Naive B cell (primary cell): ENCODE measurements around the gene SLC41A3. TPM values are rescaled to one million over a fixed set of nuclear protein-coding genes. Genes with fewer than 3 reads are reported as not detected.
A peak's percentile ranks its signal among the peaks of the same experiment; 100 is the strongest.

ENCODE experiments used
- ATAC-seq, 2 donors: fragments of 150-1000 bp; cut with Tn5 transposase; 2 replicates each; pipeline ENCODE4 v1.10.0; 2021; ENCODE audit warnings: low read depth in 2 of 2, mild to moderate bottlenecking in 2 of 2, moderate library complexity in 2 of 2
- DNase-seq: peaks from one replicate; pipeline ENCODE4 v3.0.0; 2022
- H3K27ac Mint-ChIP-seq, 6 donors: one replicate each; pipeline ENCODE4 v1.8.0; 2020 to 2022; ENCODE audit warnings: mild to moderate bottlenecking in 6 of 6, mixed read lengths in 6 of 6, moderate library complexity in 5 of 6, inconsistent platforms in 2 of 6
- H3K27me3 Mint-ChIP-seq, 3 donors: one replicate each; pipeline ENCODE4 v1.8.0; 2021 to 2022; ENCODE audit warnings: mixed read lengths in 3 of 3, mild to moderate bottlenecking in 1 of 3
- H3K36me3 Mint-ChIP-seq, 2 donors: one replicate each; pipeline ENCODE4 v1.8.0; 2020 to 2022; ENCODE audit warnings: mixed read lengths in 2 of 2, inconsistent platforms in 1 of 2, mild to moderate bottlenecking in 1 of 2
- H3K4me1 Mint-ChIP-seq, 3 donors: one replicate each; pipeline ENCODE4 v1.8.0; 2020 to 2022; ENCODE audit warnings: mixed read lengths in 3 of 3, inconsistent platforms in 1 of 3, mild to moderate bottlenecking in 1 of 3, moderate library complexity in 1 of 3
- H3K4me3 Mint-ChIP-seq, 8 donors: one replicate each; pipeline ENCODE4 v1.8.0; 2020 to 2022; ENCODE audit warnings: mild to moderate bottlenecking in 8 of 8, mixed read lengths in 8 of 8, moderate library complexity in 8 of 8, inconsistent platforms in 2 of 8
- H3K9me3 Mint-ChIP-seq, 7 donors: one replicate each; pipeline ENCODE4 v1.8.0; 2020 to 2022; ENCODE audit warnings: mixed read lengths in 7 of 7, mild to moderate bottlenecking in 5 of 7, inconsistent platforms in 2 of 7, moderate library complexity in 1 of 7
- polyA plus RNA-seq, 6 donors: library from polyadenylated mRNA; unstranded; fragments of 300-500 nt; fragmentation: Illumina TruSeq; gene quantifications; one replicate each; pipeline ENCODE4 v1.2.3, GENCODE V29; 2021; ENCODE audit warnings: low read depth in 6 of 6

The SLC41A3 gene
- polyA plus RNA-seq, 6 donors from 2014 or later = 21.4 to 28.7 (median 24.9) TPM

DNA sequence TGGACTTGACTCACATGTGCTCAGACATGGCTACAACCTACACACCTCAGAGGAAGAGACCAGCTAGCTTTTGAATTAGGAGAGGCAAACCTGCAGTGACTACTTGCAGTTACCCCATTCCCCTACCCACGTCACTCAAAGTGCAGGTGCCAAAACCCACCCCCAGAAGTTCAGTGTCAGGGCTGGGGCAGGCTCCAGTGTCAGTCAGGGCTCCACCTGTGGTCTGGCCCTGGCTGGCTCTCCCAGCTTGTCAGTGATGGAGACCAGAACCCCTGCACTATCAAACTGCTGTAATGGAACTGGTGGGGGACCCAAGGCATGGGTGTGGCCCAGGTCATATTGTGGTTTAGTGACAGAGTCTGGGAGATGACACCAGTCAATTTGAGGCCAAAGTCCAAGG lies 32.6 kb upstream of the SLC41A3 start:
- H3K36me3 Mint-ChIP-seq = no peaks in the 10 kb centered on the region
- DNase-seq = no peak
- ATAC-seq = no peak
- no peak overlapping the region for H3K27ac Mint-ChIP-seq
- peaks cover 4 to 21% (median 18%) of the 10 kb centered on the region in 3 donors for H3K27me3 Mint-ChIP-seq
- H3K4me3 Mint-ChIP-seq = no peak overlapping the region
- H3K9me3 Mint-ChIP-seq = no peaks in the 10 kb centered on the region
- peaks cover 0 to 3% (median 0%) of the 10 kb centered on the region in 3 donors for H3K4me1 Mint-ChIP-seq

DNA sequence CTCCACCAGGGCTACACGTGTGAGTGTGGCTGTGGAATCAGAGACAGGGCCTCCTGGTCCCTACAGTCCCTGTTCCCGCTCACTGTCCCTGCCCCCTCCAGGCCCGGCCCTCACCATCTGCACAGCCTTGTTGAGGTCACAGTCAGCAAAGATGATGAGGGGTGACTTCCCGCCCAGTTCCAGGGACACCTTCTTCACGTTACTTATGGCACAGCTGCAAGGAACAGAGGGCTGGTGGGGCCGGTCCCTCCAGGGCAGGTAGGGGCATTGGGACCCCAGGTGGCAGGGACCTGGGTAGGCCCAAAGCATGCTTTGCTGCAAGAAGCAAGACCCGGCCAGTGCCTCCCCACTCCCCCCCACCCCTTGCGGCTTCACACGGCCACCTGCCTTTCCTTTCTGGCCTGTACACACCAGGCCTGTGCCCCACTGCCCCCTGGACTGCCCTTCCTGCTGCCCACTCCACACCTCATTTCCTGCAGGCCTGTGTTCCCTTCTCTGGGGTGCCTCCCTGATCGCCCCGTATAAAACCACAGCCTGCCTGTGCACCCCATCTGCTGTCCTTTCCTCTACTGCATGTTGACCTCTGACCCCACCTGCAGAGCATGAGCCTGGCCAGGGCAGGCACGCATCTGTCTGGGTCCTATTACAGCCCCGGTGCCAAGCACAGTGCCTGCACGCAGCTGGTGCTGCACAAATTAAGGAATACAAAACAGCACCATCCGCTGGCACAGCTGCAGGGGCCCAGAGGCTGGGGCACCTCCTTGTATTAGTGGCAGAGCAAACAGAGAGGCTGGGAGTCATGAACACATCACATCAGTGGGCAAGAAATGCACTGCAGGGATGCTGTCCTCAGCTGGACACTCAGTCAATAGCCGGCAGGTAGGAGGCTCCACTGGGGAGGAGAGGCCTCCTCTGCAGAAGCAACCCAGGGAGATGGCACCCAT lies 30.8 kb upstream of the SLC41A3 start:
- H3K27me3 Mint-ChIP-seq = peaks cover 4 to 20% (median 15%) of the 10 kb centered on the region in 3 donors
- peaks cover 0 to 3% (median 0%) of the 10 kb centered on the region in 3 donors for H3K4me1 Mint-ChIP-seq
- no peaks in the 10 kb centered on the region for H3K9me3 Mint-ChIP-seq
- no peak overlapping the region for H3K4me3 Mint-ChIP-seq
- no peaks in the 10 kb centered on the region for H3K36me3 Mint-ChIP-seq
- no peak overlapping the region for H3K27ac Mint-ChIP-seq
- no peak for ATAC-seq
- no peak for DNase-seq

DNA sequence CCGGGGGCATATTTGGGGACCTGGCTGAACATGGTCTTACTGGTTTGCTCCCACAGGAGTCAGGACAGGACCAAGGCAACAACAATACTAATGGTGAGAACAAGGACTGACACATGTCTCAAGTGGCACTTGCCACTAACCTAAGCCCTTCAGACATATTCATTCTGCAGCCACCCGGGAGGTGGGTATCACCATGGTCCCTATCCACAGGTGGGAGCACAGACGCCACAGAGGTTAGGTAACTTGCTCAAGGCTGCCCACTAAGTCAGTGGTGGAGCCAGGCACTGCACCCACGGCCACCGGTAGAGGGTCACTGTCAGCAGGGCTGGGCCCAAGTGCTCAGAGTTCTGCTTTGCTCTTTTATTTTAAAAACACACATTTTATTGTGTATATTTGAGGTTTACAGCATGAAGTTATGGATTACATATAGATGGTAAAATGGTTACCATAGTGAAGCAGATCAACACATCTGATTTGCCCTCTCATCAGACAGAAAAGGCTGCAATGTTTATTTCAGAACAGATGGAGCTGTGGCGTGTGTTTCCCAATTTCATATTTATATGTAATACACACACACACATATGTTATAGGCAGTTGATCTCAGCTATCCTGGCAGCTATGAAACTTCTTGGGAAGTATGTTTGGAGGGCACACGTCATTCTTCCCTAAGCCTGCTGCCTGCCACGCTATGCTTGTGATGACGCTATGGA lies 30.0 kb upstream of the SLC41A3 start:
- Mint-ChIP-seq H3K4me3 (no peak overlapping the region), H3K27ac (no peak overlapping the region), H3K36me3 (no peaks in the 10 kb centered on the region), H3K27me3 (peaks cover 2 to 11% (median 7%) of the 10 kb centered on the region in 3 donors), H3K9me3 (no peaks in the 10 kb centered on the region), H3K4me1 (peaks cover 0 to 3% (median 0%) of the 10 kb centered on the region in 3 donors)
- ATAC-seq (peak; percentile 25 to 37), DNase-seq (no peak)

DNA sequence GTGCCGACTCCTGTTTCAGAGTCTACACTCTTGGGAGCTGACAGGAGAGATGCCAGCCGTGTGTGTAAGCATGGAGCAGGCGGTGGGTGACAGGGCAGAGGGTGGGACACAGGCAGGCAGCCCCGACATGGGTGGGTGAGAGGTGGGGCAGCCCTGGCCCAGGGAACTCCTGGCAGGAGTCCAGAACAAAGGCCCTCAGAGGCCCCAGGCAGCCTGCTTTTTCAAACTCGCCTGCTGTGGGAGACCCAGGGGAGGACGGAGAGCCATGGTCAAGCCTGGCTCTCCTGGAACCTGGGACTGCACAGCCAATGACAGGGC lies 29.3 kb upstream of the SLC41A3 start:
- Mint-ChIP-seq H3K36me3 (no peaks in the 10 kb centered on the region), H3K9me3 (no peaks in the 10 kb centered on the region), H3K27ac (no peak overlapping the region), H3K4me1 (peaks cover 0 to 3% (median 0%) of the 10 kb centered on the region in 3 donors), H3K27me3 (peaks cover 0 to 4% (median 0%) of the 10 kb centered on the region in 3 donors), H3K4me3 (no peak overlapping the region)
- ATAC-seq = no peak
- no peak for DNase-seq

DNA sequence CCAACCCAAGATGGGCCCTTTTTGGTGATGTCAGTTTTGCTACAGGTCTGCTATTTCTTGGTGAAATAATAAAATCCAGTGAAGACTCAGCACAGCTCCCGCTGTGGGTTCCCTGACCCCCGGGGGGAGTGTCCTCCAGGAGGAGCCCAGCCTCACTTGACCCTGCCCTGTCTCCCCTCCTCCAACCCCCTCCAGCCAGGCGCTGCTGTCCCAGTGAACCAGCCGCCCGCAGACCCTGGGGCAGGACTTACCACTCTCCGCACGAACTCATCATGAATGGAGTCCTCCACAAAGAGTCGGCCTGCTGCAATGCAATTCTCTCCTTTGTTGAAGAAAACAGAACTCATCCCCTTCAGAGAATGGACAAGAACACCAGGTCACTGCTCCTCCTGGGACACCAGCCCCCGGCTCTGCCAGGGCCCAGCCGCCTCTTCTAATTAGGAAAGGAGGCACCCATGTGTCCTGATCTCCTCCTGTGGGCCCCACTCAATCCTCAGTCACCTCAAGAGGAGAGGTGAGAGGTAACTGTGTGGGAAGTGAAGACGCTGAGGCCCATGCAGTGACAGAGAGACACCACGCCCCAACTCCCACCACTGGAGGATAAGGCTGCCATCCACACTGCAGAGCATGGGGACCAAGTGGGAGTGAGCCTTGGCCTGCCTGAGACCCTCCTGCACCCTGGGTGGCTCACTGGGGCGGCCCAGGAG lies 28.8 kb upstream of the SLC41A3 start:
- Mint-ChIP-seq H3K4me1 (peaks cover 0 to 3% (median 0%) of the 10 kb centered on the region in 3 donors), H3K27ac (no peak overlapping the region), H3K27me3 (peaks cover 0 to 4% (median 0%) of the 10 kb centered on the region in 3 donors), H3K36me3 (no peaks in the 10 kb centered on the region), H3K4me3 (no peak overlapping the region), H3K9me3 (no peaks in the 10 kb centered on the region)
- ATAC-seq (no peak), DNase-seq (no peak)

DNA sequence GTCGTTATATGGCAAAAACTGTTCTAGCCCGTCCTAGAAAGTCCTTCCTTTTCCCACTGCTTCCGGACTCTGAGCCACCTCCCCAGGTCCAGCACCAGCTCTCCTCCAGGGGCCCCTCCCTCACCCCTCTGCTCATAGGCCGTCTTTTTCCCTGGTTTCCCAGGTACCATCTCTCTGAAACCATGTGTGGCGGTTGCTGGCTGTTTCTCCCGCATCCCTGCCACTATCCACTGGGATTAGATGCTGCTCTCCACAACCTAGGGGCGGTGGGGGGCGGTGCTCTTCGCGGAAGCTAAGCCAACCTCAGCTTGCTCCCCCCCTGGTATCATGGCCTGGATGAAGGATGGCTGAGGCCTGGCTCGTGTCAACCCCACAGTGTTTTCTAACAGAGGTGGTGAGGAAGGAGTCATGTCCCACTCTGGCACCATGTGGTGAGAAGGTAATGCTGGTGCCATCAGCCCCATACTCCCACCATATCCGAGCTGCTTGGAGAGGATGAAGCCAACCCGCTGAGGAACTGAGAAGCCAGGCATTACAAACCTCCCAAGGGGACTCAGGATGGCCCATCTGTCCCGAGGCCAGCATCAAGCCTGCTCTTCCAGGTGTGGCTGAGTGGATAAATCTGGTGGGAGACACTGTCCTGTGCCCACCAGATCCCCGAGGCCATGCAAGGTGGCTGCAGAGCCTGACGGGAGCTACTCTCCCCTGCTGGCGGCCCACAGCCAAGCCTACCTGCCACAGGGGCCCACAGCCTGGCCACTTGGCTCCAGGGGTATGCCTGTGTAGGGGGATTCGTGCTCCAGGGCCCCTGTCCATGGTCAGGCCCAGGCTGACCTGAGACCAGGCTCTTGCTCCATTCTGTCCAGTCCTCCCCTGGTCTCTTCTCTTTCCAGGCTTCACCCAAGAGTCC lies 27.9 kb upstream of the SLC41A3 start:
- DNase-seq (no peak), ATAC-seq (no peak)
- Mint-ChIP-seq H3K4me3 (no peak overlapping the region), H3K9me3 (no peaks in the 10 kb centered on the region), H3K4me1 (peaks cover 0 to 3% (median 0%) of the 10 kb centered on the region in 3 donors), H3K27me3 (peaks cover 0 to 4% (median 0%) of the 10 kb centered on the region in 3 donors), H3K36me3 (no peaks in the 10 kb centered on the region), H3K27ac (no peak overlapping the region)

DNA sequence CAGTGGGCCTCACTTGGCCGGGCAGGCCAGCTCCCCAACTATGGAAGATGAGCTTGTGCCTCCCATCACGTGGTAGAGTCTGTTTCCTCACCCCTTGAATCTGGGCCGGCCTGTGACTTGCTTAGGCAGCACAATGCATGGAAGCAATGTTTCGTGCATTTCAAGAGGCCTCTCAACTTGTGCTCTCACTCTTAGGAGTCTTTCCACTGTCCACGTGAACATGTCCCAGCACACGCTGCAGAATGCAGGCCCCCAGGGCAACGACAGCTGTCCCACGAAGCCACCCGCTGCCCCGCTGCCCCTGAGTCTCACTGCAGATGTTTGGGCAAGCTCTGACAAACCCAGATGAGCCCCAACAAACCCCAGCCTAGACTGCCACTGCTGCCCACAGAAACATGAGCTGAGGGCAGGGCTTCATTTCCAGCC lies 27.2 kb upstream of the SLC41A3 start:
- Mint-ChIP-seq H3K4me3 (no peak overlapping the region), H3K4me1 (peaks cover 0 to 3% (median 0%) of the 10 kb centered on the region in 3 donors), H3K27me3 (peaks cover 0 to 4% (median 0%) of the 10 kb centered on the region in 3 donors), H3K9me3 (no peaks in the 10 kb centered on the region), H3K36me3 (no peaks in the 10 kb centered on the region), H3K27ac (no peak overlapping the region)
- ATAC-seq (no peak), DNase-seq (no peak)

DNA sequence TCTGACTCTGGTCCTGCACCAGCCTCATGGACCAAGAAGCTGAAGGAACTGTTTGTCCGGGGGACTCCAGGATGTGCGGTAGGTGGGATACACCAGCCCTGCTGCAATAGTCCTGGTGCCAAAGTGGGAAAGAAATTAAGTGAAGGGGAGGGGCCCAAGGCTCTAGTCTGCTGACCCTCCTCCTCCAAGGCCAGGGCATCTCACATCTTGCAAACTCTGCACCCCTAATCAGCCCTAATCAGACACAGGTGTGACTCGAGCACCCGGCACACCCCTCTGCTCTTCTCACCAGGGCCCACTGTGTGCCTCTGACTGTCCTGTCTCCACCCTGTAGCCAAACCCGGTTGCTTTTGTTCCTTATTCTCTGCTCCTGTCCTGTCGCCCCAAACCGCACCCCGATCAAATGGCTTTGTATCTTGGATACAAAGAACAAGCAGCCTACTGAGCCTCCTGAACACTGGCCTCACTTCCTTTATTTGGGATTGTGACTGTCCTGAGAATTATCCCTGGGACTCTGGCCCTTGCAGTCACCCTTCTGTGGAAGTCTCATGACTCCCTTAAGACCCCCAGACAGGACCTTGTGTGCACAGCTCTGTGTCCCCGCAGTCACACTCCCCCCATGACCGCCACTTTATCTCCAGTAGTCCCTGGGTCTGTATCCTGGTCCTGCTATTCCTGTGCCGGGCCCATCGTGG lies 26.7 kb upstream of the SLC41A3 start:
- no peak for ATAC-seq
- no peak for DNase-seq
- H3K36me3 Mint-ChIP-seq = no peaks in the 10 kb centered on the region

DNA sequence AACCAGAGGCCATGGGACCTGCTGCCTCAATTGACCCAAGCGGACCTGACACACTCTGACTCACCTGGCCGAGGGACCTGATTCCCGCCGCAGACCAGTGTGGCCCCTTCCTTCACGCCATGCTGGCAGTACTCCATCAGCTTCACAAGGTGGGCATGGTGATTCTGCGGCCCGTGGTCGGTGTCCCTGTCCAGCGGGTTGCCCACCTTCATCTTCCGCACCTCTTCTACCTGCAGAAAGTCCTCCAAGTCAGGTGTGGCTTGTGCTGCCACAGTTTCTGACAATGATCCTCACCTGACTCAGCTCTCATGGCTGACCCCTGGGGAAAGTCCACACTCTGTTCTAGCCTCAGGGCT lies 25.9 kb upstream of the SLC41A3 start:
- Mint-ChIP-seq H3K4me3 (no peak overlapping the region), H3K9me3 (no peaks in the 10 kb centered on the region), H3K27ac (no peak overlapping the region), H3K27me3 (peaks cover 0 to 4% (median 0%) of the 10 kb centered on the region in 3 donors), H3K4me1 (peaks cover 0 to 3% (median 0%) of the 10 kb centered on the region in 3 donors), H3K36me3 (no peaks in the 10 kb centered on the region)
- ATAC-seq = no peak
- no peak for DNase-seq

More for the DNA sequence above, 26.7 kb upstream of the SLC41A3 start:
- Mint-ChIP-seq H3K9me3 (no peaks in the 10 kb centered on the region), H3K27me3 (peaks cover 0 to 4% (median 0%) of the 10 kb centered on the region in 3 donors), H3K4me3 (no peak overlapping the region), H3K27ac (peak overlapping the region in 1 of 6 donors; percentile 18), H3K4me1 (peaks cover 0 to 3% (median 0%) of the 10 kb centered on the region in 3 donors)

DNA sequence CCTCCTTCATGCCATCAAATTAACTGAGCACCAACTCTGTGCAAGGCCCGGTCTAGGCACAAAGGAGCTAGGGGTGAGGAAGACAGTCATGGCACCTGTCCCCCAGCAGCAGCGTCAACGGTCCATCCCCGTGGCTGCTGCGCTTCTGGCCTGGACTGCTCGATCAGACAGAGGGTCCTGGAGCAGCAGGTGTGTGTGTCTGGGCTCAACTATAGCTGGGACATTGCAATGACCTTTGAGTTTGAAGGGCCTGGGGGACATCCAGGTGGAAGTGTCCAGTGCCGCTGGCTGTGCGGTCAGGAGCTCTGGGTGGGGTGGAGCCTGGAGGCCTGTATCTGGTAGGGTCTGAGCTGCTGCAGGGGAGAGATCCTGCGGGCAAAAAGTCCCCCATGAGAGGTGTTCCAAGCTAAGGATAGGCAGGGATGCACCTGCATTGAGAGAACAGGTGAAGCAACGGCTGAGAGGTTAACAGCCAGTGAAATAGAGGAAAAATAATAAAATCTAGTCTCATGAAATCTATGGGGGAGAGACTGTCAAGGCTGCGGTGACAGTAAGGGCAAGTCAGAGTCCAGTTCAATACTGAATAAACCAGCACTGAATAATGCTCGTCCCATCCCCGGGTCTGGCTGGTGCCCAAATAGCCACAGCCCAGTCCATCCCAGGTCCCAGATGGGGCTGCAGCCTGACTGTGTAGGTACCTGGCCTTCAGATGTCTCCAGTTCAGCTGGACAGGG lies 25.4 kb upstream of the SLC41A3 start:
- H3K27me3 Mint-ChIP-seq = peaks cover 0 to 4% (median 0%) of the 10 kb centered on the region in 3 donors
- H3K4me1 Mint-ChIP-seq = peaks cover 0 to 3% (median 0%) of the 10 kb centered on the region in 3 donors
- DNase-seq (no peak), ATAC-seq (no peak)
- no peaks in the 10 kb centered on the region for H3K9me3 Mint-ChIP-seq
- H3K27ac Mint-ChIP-seq = no peak overlapping the region
- H3K4me3 Mint-ChIP-seq = no peak overlapping the region
- no peaks in the 10 kb centered on the region for H3K36me3 Mint-ChIP-seq

DNA sequence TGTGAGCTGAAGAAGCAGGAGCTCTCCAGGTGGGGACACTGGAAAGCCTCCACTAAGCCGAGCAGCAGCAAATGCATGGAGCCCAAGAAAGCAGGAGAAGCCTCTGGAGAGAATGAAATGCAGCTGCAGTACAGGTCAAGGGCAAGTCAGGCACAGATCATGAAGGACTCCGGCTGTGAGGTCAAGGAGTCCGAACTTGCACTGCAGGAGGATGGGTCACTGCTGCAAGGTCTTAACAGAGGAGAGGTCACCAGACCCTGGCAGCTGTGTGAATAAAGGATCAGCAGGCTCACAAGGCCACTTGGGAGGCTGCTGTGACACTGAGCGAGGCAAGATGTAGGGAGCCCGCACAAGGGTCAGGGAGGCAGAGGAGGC lies 24.7 kb upstream of the SLC41A3 start:
- H3K27ac Mint-ChIP-seq = peak overlapping the region in 1 of 6 donors; percentile 64
- no peaks in the 10 kb centered on the region for H3K9me3 Mint-ChIP-seq
- DNase-seq (no peak), ATAC-seq (no peak)
- peaks cover 0 to 4% (median 0%) of the 10 kb centered on the region in 3 donors for H3K27me3 Mint-ChIP-seq
- peaks cover 0 to 3% (median 0%) of the 10 kb centered on the region in 3 donors for H3K4me1 Mint-ChIP-seq
- H3K36me3 Mint-ChIP-seq = no peaks in the 10 kb centered on the region
- H3K4me3 Mint-ChIP-seq = no peak overlapping the region
